GM21723 (cell line): ENCODE results near the gene PSMC4.

Experiments
- ATAC-seq: cut with Tn5 transposase; IDR thresholded peaks from one replicate; pipeline ENCODE4 v1.9.1; 2021; ENCODE audit warnings: mild to moderate bottlenecking, moderate library complexity; ENCODE audit not compliant: unreplicated experiment

The PSMC4 gene

DNA sequence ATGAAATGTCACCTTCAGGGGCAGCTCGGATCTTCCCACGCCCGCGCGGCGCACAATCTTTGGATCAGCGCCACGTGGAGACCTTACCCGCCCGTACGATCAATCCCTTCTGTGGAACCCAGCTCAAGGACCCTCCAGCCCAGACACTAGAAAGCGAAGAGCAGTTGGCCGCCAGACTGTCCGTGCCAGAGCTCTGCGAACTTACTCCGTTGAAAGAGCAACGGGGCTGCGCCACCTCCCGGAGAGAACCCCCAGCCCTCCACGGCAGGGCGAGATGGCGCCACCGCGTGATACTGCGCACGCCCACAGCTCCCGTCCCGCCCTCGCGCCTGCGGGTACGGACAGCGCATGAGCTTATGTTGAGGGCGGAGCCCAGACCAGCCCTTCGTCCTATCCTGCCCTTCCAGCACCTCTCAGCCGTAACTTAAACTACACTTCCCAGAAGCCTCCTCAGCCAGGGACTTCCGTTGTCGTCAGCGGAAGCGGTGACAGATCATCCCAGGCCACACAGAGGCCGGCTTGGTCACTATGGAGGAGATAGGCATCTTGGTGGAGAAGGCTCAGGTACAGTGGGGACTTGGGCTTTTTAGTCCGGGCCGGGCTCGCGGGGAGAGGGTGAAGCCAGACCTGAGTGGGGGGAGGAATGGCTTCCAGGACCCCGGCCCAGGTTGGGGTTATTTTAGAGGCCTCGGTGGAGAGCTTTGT, at the start of gene PSMC4:
Gene PSMC4 (plus strand): TSS at position 491 of the 705 bp plus-strand sequence. CDS start 38 bp downstream, at position 529.
- peak; percentile 92 for ATAC-seq

DNA sequence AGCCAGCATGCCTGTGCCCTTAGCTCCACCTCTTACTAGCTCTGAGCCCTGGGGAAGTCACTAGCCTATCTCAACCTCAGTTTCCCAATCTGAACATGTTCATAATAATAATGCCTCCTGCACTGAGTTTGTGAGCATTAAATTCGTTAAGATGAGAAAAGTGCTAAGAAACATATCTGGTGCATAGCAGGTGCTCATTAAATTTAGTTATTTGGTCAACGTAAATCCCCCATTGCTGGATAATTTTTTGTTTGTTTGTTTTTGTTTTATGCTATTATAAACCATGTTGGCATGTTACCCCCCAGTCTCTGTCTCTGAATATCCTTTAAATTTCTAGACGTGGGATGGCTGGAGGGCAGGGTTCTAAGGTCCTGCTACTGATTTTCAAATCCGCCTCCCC, 47.1 kb upstream of the PSMC4 start:
- ATAC-seq = no peak

DNA sequence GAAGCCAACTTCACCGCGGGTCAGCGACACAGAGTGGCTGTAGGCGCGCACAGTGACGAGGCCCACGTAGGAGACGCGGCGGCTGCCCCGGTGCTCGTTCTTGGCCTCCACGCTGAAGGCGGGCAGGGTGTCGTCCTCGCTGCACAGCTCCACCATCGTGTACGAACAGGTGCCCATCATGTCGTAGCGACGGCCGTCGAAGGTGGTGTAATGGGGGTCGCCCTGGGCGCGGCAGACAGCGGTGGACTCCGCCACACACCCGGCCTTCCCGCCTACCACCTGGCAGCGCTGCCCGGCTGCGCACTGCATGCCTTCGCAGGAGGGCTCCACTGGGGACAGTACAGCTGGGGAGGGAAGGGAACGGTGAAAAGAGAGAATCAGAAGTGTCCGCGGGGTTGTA, 46.6 kb upstream of the PSMC4 start:
- ATAC-seq = no peak

DNA sequence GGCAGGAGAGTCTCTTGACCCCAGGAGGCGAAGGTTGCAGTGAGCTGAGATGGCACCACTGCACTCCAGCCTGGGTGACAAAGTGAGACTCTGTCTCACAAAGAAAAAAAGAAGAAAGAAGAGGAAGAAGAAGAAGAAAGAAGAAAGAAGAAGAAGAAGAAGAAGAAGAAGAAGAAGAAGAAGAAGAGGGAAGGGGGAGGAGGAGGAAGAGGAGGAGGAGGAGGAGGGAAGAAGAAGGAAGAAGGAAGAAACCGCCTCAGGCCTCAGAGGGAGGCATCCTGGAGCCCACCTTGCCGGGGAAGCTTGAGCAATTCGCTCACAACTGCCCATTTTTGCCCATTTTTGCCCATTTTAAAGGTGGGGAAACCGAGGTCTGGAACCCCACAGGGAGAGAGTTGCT, 46.0 kb upstream of the PSMC4 start:
- ATAC-seq = no peak

DNA sequence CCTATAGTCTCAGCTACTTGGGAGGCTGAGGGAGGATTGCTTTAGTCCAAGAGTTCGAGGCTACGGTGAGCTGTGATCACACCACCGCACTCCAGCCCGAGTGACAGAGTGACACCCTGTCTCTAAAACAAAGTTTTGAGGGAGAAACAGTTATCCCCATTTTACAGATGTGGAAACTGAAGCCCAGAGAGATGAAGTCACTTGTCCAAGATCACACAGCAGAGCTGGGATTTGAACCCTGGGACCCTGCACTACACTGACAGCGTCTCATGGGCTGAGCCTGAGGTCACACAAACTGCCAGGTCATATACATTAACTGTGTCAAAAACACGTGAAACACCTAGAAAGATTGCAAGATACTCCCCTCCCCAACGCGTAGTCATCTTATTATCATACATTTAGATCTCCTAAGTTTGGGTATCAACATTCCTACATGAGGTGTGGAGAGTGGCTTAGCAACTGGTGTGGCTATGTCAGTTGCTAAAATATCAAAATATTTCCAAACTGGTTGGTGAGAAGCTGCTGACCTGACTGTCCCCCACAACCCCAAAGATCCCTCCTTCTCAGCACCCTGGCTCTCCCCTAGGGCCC, 44.7 kb upstream of the PSMC4 start:
- no peak for ATAC-seq

DNA sequence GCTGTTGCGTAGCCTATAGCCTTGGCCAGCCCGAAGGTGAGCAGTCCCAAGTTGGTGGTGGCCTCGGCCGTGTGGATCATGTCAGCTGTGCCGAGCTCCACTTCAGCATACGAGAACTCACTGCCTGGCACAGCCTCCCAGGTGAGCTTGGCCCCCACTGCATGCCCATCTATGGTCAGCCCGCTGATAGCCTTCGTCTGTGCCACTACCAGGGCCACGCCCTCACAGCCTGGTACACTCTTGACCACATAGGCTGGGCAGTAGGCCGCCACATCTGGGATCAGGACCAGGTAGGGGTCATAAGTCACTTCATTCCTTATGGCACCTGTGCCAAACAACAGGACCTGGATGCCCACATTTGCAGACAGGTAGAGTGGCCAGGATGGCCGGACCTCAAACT, 43.9 kb upstream of the PSMC4 start:
- no peak for ATAC-seq

DNA sequence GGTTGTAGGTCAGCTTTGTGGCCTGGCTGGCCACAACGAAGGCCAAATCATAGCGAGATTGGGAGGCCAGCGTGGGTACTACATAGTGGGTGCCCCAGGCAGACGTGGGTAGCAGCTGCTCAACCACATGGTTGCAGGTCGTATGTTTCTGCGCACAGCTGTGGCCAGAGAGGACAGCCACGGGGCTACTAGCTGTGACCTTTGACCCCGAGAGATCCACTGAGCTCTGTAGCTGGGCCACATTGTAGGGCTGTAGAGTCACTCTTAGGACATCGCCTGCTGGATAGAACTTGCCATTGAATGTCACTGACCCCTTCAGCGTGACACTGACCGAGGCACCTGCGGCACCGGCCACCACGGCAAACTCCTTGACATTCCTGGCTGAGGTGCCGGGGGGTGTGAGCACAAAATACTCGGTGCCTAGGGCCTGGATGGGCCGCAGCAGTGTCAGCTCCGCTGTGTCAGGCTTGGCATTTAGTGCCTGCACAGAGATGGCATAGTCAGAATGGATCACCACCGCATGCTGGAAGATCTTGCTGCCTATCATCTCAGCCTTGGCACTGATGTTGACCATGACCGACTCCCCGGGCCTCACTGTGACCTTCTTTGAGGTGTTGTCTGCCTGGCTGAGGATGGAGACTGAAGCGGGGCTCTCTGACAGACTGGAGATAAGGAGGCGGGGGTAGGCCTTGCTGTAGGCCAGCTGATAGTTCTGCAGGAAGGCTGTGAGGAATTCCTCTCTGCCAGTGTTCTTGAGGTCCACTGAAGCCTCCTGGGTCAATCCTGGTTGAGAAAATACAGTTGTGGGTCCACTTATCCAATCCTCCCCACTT, 43.2 kb upstream of the PSMC4 start:
- no peak for ATAC-seq

DNA sequence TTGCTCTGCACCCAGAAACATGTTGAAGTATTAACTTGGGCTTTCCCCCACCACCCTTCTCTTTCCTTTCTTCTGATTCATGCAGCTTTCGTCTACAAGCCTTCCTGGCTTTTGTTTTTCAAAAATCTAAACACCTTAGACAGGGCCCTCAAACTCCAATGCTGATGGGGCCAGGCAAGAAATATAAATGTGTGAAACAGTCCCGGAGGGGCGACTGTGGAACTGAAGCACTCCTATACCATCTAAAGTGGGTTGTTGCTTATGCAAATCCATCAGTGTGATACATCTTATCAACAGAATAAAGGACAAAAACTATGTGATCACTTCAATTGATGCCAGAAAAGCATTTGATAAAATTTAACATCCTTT, 42.6 kb upstream of the PSMC4 start:
- ATAC-seq = no peak

DNA sequence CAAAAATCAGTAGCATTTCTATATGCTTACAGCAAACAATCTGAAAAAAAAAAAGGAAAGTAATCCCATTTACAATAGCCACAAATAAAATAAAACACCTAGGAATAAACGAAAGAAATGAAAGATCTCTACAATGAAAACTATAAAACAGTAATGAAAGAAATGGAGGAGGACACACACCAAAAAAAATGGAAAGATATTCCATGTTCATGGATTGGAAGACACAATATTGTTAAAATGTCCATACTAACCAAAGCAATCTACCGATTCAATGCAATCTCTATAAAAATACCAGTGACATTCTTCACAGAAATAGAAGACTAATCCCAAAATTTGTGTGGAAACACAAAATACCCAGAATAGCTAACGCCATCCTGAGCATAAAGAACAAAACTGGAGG, 41.2 kb upstream of the PSMC4 start:
- no peak for ATAC-seq

DNA sequence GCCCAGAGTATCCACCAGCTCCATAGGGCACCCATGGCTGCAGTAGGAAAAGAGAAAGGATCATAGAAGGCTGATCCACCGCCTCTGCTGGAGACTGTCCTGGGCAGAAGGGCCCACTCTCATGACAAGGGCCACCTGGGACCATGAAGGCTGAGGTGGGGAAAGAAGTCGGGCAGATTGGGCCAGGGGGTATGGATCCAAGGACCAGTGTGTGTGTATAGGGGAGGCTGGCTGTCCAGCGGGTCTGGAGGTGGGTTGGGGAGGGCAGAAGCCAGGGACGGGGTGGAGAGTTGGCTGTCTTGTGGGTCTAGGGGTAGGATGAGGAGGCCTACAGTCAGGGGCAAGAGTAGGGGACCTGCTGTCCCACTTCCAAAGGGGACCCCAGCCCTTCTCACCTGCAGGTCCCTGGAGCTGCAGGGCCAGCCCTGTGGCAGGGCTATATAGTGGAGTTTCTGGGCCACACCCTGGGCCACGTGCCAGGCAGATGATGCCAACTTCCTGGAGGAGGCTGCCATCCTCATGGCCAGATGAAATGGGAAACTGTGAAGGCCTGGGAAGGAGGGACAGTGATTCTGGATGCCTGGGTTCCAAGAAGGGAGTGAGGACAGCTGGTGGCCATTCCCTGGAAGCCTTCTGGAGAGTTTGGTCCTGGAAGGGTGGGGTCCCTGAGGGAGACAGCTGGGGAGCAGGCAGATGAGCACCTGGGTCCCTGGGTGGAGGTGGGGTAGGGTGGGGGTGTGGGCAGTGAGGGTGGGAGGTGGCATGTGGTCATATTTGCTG, 36.2 kb upstream of the PSMC4 start, which contains the start of gene FCGBP:
Gene FCGBP (minus strand): TSS at position 51 of the 780 bp plus-strand sequence.
- no peak for ATAC-seq

DNA sequence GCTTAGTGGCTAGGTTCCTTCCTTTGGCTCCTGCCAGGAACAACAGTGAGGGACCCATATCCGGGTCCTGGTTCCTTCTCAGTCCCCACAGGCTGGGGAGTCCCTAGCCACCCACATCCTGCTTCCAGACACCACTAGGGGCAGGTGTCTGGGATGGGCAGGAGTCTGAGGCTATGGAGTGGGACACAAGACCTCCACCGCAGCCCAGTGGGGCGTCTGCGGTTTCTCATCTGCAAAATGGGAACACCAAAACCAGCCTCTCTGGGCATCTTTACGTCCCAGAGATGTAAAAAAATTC, 35.7 kb upstream of the PSMC4 start:
- ATAC-seq = no peak

DNA sequence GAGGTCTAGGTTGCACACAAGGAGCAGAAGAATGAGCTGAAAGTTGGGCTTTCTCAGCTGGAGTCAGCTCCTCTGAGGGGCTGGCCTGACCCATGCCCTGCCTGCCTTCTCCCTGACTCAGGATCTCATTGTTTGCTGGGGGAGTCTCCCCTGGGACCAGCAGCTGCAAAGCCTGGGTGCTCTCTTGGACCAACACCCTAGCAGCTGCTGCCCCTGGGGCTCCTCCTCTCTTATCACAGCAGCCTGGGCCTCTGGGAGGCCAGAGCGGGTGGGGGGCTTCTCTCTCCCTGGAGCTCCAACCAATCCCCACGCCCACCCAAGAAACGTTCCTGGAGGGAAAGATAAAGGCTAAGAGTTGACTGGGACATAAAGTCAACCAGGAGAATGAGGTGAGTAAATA, 34.9 kb upstream of the PSMC4 start:
- no peak for ATAC-seq

DNA sequence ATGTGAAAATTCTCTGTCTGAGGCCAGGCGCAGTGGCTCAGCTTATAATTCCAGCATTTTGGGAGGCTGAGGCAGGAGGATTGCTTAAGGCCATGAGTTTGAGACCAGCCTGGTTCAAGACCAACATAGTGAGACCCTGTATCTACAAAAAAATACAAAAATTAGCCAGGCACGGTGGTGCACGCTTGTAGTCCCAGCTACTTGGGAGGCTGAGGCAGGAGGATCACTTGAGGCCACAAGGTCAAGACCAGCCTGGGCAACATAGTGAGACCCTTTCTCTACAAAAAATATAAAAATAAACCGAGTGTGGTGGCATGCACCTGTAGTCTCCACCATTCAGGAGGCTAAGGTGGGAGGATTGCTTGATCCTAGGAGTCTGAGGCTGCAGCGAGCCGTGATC, 34.3 kb upstream of the PSMC4 start:
- ATAC-seq = no peak

DNA sequence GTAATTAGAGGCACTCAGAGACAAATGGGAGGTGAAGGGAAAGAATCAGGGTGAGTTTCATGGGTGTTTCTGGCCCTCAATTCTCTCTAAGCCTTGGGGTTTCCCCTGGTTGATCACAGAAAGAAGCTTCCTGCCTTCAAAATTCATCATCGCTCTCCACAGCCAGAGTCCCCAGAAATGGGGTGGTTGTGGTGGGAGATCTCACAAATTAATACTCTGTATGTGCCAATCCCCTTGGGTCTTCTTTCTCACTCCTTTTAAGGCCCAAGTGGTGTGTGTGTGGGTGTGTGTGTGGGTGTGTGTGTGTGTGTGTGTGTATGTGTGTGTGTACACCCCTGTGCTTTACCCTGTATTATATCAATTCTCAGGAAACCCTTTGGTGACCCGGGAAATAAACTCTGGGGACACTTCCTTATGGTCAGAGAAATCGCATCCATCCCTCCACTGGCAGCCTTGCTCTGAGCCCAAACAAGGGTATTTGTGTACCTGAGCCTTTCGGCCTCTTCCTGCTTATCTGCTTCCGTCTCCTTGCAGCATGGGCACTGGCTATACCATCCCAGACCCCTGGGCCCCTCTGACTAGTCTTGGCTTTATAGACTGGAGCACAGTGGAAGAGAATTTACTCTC, 33.8 kb upstream of the PSMC4 start:
- no peak for ATAC-seq

DNA sequence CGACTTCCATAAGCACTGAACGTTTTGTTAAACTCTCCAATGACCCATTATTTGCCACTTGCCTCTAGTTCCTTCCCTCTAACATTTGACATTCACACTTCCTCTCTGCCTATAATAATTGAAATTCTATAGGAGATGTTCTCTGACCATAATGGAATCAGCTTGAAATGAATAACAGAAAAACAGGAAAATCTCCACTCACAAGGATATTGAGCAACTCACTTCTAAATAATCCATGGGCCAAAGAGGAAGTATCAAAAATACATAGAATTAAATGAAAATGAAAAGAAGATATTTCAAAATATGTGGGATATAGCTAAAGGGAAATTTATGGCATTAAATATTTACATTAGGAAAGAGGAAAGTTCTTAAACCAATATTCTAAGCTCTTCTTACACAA, 33.2 kb upstream of the PSMC4 start:
- ATAC-seq = no peak

DNA sequence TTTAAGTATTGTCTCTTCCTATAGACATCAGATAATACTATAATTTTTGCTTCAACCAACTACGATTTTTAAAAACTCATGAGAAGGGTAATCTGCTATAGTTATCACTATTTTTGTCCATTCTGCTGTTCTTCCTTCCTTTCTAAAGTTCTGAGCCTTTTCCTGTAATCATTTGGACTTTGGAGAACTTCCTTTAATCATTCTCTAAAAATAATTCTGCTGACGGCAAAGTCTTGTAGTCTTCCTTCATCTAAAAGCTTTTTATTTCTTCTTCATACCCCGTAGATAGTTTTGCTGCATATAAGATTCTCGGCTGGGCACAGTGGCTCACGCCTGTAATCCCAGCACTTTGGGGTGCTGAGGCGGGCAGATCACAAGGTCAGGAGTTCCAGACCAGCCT, 31.4 kb upstream of the PSMC4 start:
- no peak for ATAC-seq

DNA sequence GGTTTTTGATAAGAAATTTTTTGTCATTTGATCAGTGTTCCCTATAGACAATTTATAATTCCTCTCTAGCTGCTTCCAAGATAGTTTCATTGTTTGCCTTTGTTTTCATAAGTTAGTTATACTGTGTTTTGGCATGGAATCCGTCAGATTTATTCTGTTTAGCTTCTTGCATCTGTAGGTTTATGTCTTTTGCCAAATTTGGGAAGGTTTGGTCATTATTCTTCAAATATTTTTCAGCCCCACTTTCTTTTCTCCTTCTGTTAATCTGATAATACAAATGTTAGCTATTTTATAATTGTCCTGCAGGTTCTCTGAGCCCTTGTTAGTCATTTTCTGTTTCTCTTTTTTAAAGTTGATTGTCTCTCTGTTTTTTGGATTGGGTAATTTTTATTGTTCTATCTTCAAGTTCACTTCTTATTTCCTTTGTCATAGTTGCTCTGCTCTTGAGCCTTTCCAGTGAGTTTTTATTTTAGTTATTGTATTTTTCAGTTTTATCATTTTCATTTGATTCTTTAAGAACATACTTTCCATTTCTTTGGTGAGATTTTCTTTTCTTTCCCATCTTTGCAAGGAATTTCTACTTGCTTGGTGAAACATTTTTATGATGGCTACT, 30.6 kb upstream of the PSMC4 start:
- no peak for ATAC-seq

DNA sequence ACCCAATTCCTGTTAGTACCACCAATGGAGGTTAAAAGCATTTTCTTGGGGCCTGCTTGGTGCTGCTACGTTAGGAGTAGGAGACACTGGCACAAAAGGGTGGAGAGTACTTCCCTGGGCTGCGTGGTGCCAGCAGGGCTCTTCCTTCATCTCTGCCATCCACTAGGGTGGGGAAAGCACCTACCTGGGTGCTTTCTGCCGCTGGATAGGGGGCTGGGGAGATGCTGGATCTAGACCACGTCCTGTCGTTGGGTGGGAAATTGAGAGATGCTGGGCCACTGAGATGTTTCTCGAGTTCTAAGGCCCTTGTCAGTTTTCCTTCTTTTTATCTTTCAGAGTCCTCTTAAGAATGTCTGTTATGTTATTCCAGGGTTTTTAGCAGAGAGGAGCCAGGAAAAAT, 29.8 kb upstream of the PSMC4 start:
- no peak for ATAC-seq

DNA sequence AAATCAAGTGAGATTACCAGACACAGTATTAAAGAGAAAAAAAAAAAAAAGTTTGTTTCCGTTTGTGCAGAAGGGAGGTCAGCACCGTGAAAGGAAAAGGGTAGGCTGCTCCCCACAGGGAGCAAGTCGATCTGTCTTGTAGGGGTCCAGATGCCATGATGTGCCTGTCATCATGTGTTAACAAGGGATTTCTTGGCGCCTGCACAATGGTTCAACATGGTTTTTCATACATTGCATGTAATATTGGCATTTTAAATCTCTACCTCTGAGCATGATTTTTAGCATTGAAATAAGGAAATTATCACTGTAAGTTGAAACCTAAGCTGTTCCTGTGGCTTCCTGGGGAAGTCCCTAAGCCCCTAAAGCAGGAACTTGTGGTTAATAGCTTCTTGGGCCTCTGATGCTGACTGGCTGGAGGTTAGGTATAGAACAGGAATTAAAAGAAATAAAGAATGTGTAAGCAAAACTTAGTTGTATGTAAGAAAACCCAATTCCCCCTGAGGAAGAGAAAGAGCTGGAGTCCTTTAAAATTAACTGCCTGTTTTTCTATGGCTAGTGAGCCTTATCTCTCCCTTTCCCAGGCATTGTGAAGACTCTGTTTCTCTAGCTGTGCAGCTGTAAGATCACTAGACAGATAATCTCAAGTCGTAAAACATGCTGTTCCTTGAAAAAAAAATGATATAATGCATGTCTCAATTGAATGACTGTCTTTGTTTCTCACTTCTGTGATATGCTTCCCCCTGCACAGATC, 29.2 kb upstream of the PSMC4 start:
- peak; percentile 81 for ATAC-seq

DNA sequence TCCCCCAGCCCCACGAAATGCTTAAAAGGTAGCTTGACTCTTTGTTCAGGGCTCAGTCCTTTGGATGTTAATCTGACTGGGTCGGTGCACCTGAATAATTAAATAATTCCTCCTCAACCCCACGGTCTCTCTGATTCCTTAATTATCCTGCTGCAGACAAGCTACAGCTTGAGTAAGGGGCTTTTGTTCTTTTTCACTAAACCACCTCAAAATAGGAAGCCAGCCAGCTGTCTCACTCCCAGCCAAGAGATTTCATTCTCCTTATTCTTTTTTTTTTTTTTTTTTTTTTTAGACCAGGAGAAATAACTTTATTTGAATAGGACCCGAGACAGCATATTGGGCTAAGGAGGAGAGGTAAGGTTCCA, 28.6 kb upstream of the PSMC4 start:
- ATAC-seq = no peak
